Suprapubic skin (tissue), 3 donors: ENCODE data around the gene IFNL1.

Source experiments
- CTCF ChIP-seq, 2 donors: fragments of 200-600 bp in 1 of 2; fragments of 450-650 bp in 1 of 2; sonication (generic) in 1 of 2; IDR thresholded peaks; one replicate each; pipeline ENCODE4 v1.5.1; 2016 to 2019; ENCODE audit warnings: antibody characterized with exemption in 2 of 2, mild to moderate bottlenecking in 1 of 2, moderate library complexity in 1 of 2
- EP300 ChIP-seq: sonication (generic); formaldehyde crosslinking; IDR thresholded peaks from one replicate; pipeline ENCODE4 v1.6.1; 2017; ENCODE audit warnings: antibody characterized with exemption

- no peak for TF ChIP-seq CTCF (IDR thresholded peaks at IDR 0.05)
- TF ChIP-seq EP300 = no peak
Measured at GRCh38 chr19:39303373-39304184, 7.4 kb downstream of the IFNL1 start.
